Mesenteric fat pad (tissue), 1 donor: ENCODE measurements around the gene PTGES2. TPM values are rescaled to one million over a fixed set of nuclear protein-coding genes. Genes with fewer than 3 reads are reported as not detected.

Source experiments
- DNase-seq: peaks from one replicate; pipeline ENCODE4 v3.0.0-alpha.2; 2020; ENCODE audit warnings: low spot score
- total RNA-seq: library from RNA; stranded (reverse); fragmentation: NEBNext Ultra II Directional; extraction: Animal tissue kit (Norgen Biotek cat#: 25700); gene quantifications from one replicate; pipeline ENCODE4 v1.2.1, GENCODE V29; 2021
- donor health status: DM: yes; HTN: yes; CAD: no.

Gene PTGES2
- total RNA-seq, 1 donor from 2014 or later: 59.5 TPM

DNA sequence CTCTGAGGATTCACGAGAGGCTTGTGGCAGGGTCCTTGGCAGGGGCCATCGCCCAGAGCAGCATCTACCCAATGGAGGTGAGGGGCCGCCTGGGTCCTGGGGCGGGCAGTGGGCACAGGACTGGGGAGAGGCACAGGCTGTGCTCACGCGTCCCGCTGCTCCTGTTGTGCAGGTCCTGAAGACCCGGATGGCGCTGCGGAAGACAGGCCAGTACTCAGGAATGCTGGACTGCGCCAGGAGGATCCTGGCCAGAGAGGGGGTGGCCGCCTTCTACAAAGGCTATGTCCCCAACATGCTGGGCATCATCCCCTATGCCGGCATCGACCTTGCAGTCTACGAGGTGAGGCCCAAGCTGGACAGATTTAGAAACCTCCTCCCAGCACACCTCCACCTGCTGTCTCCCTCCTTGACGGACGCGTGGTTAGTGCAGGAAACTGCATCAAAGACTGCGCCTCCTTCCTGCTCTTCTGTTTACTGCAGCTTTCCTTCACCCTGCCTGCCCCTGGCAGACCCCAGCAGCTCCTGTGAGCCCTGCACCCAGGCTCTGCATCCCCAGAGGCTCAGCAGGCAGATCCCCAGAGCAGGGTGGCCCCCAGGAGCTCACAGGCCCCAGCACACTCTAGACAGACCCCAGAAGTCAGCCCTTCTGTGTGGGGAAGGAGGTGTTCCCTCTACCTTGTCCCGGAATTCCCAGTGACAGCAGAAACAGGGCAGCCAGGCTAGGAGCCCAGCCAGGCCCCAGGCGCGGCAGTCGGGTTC, 21.2 kb downstream of the PTGES2 start:
- DNase-seq: no peak

DNA sequence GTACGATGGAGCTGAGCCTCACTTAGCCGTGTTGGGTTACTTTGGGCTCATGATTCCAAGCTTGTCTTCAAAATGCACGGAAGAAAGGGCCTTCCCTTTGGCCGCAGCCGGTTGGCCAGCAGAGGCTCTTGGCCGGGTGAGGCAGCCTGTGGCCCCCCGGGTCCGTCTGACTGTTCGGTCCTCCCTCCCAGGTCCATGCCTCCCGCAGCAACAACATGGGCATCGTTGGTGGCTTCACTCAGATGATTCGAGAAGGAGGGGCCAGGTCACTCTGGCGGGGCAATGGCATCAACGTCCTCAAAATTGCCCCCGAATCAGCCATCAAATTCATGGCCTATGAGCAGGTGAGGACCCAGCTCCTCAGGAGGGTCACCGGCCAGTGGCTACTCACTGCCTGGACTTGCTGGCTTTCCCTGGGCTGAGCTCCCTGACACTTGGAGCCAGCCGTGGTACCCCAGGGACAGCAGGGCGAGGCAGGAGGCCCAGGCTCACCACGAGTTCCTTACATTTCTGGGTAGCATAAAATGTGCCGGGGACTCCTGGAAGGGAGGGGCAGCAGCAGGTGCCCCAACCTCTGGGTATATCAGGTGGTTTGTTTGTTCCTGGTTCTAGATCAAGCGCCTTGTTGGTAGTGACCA, 21.9 kb downstream of the PTGES2 start:
- DNase-seq: no peak

DNA sequence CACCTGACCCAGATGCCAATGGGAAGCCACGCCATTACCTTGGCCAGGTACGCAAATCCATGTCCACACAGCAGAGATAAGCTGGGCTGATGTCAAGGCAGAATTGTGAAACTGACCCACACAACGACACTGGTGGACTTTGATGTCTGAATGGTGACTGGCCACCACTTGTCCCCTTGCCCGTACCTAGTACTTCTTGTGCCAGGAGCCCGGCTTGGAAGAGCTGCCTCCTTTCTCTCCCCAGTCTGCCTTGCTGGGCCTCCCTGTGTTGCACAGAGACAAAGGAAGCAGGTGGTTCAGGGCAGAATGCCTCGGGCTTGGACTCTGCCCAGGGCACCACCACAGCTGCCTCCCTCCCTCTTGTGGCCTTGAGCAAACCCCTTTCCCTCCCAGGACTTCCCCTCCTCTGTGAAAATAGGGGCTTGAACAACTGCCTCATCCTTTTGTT, 23.3 kb downstream of the PTGES2 start:
- no peak for DNase-seq

DNA sequence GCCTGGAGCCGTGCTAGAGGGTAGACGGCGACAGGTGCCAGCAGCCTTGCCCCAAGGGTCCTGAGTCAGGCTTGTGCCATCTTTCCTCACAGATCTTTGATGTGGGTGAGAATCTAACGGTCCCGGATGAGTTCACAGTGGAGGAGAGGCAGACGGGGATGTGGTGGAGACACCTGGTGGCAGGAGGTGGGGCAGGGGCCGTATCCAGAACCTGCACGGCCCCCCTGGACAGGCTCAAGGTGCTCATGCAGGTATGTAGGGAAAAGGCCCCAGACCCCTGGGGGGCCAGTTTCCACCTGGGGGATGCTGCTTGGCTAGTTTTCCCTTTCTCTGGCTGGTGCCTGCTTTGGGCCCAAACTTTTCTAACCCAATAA, 24.0 kb downstream of the PTGES2 start:
- no peak for DNase-seq

DNA sequence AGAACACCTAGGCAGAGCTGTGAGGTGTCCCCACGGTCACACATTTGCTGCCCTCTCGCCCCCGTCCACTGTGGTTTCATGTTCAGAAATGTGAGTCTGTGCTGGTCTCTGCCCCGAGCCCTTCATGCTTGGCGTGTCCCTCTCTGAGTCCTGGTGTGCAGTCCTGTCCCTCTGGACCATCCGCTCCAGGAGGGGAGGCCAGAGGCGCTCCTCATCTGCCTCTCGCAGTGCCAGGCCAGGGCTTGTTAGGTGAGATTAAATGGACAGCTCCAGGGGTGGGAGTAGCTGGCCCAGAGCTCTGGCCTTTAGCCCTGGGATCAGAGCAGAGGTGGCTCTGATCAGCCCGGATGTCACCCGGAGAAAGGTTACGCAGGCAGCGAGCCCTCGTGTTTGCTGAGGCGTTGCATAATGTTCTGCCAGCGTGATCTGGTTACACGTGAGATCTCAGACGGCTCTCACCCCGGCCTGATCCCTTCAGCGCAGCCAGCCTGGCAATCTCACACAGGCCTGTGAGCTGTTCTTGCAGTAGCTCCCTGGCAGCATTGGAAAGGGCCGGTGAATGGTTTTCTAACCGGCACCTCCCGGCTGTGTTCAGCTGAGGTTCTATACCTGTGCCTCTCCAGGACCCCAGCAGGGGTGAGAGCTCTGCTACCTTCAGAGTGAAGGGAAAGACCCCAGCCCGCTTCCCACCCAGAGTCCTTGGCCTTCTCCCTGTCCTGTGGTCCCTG, 24.5 kb downstream of the PTGES2 start:
- DNase-seq: no peak

DNA sequence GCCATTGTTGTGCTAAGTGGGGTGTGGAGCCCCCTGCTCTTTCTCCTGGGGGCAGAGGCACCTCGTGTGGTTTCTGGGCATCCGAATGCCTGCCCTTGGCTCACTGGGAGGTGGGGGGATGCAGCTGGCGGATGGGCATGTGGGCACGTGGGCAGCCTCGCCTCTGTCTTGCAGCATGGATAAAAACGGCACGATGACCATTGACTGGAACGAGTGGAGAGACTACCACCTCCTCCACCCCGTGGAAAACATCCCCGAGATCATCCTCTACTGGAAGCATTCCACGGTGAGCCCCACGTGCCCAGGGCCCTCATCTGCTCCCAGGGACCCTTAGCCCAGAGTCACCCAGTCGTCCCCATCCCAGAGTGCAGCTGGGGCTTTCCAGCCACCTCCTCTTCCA, 25.3 kb downstream of the PTGES2 start:
- DNase-seq: no peak

DNA sequence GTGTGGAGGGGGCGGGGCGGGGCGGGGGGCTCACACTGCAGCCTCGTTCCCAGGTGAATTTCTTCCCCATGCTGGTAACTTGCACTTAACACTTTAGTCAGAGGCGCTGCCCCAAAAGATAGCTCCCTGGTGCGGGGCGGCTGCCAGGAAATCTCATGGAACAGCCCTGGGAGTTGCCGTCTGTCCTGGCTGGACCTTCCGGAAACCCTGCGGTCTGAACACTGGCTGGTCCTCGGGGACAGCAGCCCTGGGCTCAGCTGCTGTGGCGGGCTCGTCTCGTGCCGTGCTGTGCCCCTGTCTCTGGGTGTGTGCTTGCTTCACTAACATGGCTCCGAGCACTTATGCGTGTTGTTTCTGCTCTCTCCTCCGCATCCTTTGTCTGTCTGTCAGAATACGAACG, 25.8 kb downstream of the PTGES2 start:
- no peak for DNase-seq

DNA sequence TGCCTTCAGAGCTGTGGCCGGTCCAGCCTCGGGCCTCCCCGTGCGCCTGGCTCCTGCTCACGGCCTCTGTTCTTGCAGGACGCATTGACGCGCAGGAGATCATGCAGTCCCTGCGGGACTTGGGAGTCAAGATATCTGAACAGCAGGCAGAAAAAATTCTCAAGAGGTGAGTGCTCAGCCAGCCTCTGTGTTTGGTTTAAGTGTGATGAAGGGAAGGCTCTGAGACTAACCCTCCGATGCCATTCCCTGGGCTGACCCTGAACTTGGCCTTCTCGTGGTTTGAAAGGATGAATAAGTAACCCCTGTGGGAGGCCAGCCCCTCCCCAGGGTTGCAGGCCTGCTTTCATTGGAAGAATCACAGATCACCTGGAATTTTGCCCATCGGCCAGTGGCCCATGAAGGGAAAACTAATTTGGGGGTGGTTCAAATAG, 26.3 kb downstream of the PTGES2 start:
- no peak for DNase-seq

DNA sequence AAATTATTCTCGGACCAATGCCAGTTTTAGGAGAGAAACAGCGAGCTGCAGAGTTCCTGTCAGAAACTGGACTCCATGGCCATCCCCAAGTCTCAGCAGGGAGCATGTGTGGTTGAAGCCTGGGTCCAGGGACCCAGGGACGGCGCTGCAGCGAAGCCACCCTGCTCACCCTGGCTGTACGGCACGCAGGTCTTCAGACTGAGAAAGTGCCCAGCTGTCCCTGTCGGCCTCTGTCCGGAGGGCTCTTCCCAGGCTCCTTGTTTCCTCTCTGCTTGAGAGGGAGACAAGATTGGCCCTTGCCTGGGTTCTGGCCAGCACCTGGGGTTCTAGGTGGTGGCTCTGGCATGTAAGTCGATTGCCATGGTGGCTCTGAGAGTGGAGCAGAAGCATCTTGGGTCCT, 26.9 kb downstream of the PTGES2 start:
- DNase-seq: no peak

DNA sequence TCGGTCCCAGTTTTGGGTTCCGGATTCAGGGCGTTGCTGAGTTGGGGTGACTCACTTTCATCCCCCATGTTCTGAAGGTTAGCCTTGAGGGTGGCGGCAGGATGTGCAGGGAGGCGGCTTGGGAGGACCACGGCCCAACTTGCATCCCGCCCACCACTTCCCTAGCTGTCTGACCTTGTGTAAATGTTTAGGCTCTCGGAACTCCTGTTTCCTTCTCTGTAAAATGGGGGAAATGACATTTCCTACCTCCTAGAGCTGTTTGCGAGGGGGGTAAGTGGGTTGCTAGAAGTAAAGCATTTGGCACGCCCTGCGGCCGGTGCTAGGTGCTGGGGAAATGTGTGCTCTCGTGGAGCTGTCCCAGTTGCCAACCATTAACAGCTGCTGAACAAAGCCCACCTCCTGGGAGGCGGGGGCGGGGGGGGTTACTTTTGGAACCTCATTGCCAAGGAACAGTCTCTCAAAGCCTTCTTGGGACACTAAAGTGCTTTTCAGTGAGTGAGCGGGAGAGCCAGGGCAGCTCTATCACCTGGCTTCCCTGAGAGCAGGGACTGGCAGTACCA, 27.5 kb downstream of the PTGES2 start:
- DNase-seq: no peak

DNA sequence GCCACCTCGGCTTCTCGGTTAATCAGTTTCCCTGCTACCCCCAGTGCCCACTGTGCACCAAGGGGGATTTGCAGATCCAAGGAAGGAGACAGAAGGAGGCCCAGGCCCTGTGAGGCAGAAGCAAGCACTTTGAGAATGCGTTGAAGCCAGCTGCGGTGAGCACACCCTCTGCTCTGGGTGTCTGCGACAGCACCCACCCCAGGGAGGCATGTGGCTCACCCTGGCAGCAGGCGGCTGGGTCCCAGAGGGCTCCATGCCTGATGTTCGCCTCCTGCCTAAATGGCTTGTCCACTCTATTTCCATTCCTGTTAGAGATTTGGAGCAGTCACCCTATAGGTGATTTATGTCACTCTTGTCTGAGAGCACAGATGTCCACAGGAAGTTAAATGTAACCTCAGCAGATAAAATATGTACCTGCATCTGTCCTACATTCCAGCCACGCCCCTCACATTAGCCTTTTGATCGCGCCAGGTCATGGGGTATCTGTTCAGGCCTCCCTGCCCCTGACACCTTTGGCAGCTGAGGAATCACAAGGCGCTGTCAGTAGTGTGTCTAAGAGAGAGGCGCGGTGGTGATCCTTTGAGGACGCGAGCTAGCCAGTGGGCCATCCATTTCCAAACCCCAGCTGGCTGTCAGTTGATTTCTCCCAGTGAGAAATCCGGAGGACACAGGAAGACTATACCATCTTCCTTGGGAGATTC, 28.1 kb downstream of the PTGES2 start:
- no peak for DNase-seq

DNA sequence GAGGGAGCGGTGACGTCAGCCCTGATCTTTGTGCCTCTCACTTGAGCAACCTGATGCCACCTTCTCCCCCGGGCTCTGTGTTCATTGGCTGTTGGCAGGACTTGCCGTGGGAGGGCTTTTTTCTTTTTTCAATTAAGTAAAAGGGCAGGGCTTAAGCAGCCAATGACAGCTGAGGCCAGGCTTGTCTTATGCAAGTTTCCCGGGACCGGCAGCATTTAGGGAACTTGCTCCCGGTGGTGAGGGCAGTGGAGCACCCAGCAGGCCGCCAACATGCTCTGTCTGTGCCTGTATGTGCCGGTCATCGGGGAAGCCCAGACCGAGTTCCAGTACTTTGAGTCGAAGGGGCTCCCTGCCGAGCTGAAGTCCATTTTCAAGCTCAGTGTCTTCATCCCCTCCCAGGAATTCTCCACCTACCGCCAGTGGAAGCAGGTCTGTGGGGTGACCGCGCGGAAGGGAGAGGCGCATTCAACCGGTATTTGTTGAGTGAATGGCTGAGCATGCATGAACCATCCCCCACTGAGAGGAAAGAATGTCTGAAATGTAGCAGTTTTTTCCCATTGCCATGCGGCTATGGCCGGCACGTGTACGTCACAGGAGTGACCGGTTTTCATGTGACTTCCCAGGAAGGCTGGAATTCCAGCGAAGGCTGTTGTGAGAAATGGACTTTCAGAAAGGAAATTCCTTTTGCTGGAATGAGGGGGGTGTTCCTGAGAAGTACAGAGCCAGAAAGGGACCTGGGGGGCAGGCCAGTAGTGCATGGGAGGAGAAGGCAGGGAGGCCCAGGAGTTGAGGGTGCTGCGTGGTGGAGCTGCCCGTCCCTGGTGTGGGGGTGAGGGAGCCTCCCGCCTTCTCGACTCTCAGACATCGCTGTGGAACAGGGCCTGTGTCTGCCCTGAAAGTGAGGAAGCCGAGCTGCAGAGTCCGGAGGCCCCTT, 29.0 kb downstream of the PTGES2 start:
- peak; percentile 95 for DNase-seq

DNA sequence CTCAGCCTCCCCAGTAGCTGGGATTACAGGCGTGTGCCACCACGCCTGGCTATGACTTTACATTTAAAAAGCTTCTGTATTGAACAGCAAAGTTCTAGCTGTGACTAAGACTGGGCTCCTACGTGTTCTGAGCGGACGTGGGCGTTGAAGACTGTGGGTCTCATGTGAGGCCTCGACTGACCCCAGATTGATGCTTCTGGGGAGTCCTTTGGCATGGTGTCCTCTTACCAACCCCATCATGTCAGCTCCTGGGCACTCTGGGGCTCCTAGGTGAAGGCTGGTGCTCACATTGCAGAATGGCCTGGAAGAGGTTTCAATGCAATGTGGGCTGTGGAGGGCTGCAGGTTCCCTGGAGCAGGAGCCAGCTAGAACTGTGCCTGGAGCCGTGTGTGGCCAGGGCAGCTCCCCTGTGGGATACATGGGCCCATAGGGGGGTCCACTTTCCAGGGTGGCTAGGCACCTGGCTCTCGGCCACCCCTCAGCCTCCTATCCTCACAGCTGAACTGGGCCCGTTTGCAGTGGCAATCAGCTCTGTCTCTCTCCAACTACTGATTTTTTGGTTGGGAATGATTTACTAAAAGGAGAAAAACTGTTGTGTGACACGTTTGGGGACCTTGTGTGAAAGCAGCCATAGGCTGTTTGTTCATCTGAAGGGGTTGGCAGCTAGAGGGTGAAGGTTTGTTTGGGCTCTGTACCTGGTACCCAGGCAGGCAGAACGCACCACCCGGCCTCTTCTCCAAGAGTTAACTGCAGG, 29.8 kb downstream of the PTGES2 start:
- no peak for DNase-seq

DNA sequence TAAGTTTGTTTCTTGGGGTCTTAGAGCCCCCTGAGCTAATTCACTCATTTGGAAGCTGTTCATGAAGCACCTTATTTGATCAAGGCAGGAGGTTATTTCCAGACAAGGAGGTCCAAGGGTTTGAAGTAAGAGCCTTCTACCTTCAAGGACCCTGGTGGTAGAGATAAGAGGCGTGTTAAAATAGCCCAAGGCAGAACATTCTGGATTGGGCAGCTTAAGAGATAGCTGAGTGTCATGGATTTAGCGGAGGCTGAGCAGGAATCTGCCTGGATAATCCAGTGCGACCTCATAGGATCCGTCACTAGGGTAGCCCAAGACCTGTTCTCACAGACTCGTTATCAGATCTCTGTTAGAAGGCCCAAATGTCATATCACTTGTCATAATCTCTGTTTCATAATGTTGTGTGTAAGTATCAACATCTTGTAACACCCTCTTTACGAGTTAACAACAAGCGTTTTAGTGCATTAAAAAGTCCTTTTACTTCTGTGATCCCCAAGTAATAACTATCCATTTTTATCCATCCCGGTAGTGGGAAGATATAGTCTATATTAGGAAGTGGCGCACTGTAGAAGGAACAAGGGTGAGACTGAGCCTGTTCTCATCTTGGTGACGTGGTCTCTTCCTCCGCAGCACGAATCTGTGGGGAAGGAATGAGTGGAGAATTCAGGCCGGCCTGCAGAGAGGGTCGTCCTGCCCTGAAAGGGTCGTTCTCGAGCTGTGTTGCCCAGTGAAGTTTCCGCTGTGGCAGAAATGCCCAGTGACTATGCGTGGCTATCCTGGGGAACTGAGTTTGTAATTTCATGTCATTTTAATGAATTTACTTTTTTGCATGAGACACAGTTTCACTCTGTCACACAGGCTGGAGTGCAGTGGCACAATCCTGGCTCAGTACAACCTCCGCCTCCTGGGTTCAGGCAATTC, 30.7 kb downstream of the PTGES2 start:
- DNase-seq: no peak

DNA sequence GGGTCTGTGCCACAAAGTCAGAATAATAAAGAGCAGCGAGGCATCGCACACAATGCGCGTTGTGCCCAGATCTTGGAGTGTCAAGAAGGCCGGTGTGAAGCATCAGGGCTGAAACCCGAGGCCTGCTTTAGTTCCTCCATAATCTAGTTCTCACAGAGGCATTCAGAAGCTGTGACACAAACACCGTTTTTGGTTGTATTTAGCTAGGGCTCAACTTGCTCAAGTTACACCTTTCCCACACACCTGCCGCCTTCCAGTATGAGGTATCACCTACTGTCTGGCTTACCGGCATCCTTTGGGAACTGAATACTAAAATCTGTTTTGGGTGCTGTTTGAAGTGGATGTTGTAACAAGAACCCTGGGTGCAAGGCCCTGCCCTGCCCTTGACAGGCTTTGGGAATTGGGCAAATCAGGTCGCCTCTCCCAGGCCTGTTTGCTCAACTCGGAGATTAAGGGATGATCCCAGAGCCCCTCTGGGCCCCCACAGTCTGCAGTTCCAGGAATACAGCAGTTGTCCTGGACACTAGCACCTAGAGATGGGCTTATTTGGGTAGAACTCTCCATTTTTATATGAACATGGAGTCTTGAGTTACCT, 32.5 kb downstream of the PTGES2 start:
- DNase-seq: no peak

DNA sequence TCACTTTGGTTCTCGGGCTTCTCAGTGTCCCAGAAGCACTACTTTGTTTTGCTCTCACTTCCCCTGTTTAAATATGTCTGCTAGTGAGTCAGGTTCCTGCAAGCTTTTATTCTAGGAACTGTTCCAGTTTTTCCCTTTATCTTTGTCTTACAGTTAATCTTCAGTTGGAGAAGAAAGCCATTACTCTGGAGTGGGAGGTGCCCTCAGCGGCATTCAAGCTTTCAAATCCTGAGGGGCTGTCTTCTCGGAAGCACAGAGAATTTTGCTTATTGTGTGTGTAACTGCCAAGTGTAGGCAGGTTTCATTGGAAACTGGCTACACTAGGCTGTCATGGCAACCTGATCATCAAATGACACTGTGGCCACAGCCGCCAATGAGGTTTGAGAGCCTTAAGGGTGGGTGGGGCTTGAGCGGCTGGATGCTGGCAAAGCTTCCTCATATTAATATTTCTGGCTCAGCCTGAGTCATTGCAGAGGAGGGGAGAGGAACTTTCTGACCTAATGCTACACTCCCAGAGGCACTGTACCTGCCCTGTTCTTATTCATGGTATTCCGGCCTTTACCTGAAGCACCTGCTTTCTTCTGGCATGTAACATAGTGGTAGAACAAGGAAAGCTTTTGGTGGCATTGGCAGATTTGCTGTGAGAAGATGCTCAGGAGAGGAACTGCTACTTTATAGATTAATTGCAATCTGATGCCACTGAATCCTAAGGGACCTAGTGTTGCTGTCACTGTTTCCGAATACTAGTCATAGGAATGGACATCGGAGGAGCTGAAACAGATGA, 33.2 kb downstream of the PTGES2 start:
- no peak for DNase-seq

DNA sequence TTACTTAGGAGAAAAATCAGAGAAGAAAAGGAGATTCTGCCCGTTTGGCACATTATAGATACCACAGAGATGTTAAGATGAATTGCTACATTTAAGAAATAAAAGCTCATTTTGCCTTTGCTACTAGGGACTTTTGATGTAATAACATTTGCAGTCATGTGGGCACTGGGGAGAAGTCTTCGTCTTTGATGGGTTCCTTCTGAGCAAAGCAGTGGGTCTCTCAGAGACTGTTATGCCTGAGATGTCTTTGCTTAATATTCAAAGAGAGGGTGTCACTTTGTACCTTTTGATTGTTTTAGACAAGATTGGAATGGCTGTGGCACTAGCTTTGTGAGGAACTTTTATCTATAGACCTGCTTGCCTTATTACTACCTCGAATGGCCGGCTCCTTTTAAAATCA, 34.5 kb downstream of the PTGES2 start:
- DNase-seq: no peak
